GM12874 (cell line): Measurements from ENCODE around the gene SEC24B.
A peak's percentile ranks its signal among the peaks of the same experiment; 100 is the strongest.

Source experiments
- CTCF ChIP-seq: IDR thresholded peaks from 2 replicates; pipeline ENCODE4 v1.5.1; 2011; ENCODE audit warnings: low read depth, mild to moderate bottlenecking, control low read depth, low read length, moderate library complexity; ENCODE audit not compliant: insufficient read depth

The SEC24B gene

GRCh38 chr4:109433205-109434006 lies at the start of gene SEC24B:
Gene SEC24B, plus strand, starts transcription at chr4:109433815. Its CDS starts 55 bp downstream, at chr4:109433870.
- peak; percentile 88 for TF ChIP-seq CTCF

- TF ChIP-seq CTCF, result no peak
Measured at GRCh38 chr4:109383823-109384222, 49.8 kb upstream of the SEC24B start.

GRCh38 chr4:109385260-109385659 lies 48.4 kb upstream of the SEC24B start:
- TF ChIP-seq CTCF, result no peak

GRCh38 chr4:109389369-109390114 lies 44.1 kb upstream of the SEC24B start:
- TF ChIP-seq CTCF, result no peak

GRCh38 chr4:109390115-109390768 lies 43.4 kb upstream of the SEC24B start:
- no peak for TF ChIP-seq CTCF

GRCh38 chr4:109395694-109396093 lies 37.9 kb upstream of the SEC24B start:
- TF ChIP-seq CTCF, result no peak

- no peak for TF ChIP-seq CTCF
Measured at GRCh38 chr4:109398928-109399327, 34.7 kb upstream of the SEC24B start.
